ENCODE data around the gene PDE4A.

DNA sequence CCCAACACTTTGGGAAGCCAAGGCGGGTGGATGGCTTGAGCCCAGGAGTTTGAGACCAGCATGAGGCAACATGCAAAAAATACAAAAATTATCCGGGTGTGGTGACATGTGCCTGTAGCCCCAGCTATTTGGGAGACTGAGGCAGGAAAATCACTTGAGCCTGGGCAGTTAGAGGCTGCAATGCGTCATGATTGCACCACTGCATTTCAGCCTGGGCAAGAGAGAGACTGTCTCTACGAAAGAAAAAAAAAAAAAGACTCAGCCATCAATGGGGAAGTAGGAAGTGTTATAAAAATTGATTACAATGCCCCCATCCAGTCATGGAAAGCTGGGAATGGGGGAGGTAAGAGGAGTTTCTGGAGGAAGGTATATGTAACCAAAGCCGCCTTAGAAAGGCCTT, 45.4 kb upstream of the PDE4A start:
- TF ChIP-seq CTCF (IDR thresholded peaks at IDR 0.05; ENCODE audit: insufficient read depth, low read length, poor library complexity, severe bottlenecking) = no peak
- TF ChIP-seq EZH2phosphoT487 (conservative IDR thresholded peaks at IDR 0.05; ENCODE audit: low read length) = no peak
